ENCODE results near the gene CD151.

Gene CD151

DNA sequence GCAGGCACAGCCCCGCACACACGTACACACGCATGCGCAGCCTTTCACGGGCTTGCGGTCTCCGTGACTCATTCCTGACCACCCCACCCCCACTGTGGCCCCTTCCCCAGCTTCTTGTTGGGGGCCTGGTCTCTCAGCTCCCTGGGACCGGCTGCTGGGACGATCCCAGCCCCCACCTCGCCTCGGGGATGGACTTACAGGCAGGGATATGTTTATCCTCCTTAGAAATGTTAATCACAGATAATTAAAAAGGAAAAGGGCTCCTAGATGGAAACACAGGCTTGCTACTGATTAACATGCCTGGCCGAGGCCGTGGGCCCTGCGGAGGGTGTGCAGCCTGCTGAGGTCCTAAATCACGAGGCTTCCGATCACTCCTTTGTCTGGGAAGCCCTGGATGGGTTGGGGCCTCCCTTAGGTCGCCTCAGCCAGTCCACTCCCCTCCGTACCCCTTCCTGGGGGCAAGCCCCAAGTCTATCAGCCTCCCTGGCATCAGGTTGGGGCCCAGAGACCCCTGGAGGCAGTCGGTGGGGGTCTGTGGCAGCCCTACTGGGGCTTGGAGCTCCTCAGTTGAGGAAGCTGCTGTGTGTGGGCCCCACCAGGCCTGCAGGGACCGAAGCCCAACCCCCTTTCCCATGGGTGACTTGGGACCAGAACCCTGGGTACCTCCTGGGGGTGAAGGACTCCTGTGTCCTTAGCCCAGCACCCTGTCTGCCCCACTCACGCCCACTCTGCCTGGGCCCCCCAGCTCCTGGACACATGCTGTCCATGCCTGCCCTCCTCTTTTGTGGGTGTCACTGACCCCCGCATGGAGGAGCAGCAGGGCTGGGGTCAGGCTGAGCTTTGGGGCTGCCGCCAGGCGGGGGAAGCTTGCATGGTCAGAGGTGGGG, 30.5 kb downstream of the CD151 start:
- H3K27ac ChIP-seq (ENCODE audit: low read depth, low read length) = no peak overlapping the region

DNA sequence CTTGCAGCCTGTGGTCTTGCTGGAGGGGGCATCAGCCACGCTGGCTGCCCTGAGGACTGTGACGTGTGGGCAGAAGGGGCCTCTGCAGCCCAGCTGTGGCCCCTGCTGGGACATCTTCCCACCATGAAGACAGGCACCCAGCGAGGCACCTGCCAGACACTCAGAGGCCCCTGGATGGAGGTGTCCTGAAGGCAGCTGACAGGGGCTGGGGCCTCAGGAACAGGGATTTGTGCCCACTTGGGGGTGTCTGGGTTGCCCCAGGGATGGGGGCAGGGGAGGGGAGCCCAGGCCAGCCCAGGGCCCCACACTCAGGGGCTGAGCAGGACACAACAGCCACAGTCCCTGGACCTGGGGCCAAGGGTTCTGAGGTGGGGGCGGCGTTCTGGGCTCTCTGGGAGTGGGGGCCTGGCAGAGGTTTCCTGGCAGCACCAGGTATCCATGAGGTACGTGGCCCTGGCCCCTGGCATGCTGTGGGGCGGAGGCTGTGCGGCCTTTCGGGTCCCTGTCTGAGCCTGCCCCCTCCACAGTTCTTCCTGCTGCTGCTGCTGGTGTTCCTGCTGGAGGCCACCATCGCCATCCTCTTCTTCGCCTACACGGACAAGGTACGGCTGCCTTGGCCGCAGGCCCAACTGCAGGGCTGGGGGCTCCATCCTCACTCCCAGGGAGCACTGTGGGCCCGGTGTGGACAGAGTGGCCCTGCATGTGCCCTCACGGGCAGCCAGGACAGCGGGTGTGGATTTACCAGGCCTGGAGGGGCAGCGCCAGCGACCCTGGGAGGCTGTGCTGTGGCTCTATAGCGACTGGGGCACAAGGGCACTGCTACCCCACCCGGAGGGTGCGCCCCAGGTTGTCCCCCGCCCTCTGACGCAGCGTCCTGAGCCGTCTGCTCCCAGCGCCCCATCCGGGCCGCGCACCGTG, 31.4 kb downstream of the CD151 start:
- no CpG with 5 or more reads among the region's 31 CpGs for WGBS (ENCODE audit: extremely low coverage, insufficient coverage, low lambda C conversion rate)
- H3K27me3 ChIP-seq (ENCODE audit: insufficient read depth, low read length, poor library complexity) = no peaks in the 10 kb centered on the region
- H2AK5ac ChIP-seq (ENCODE audit: low read length) = no peak overlapping the region
- no peaks in the 10 kb centered on the region for H3K79me1 ChIP-seq (ENCODE audit: low read length)
- no peak overlapping the region for H2BK120ac ChIP-seq (ENCODE audit: low read depth, low read length)
- H3K4ac ChIP-seq (ENCODE audit: low read depth, low read length) = no peak overlapping the region
- H4K5ac ChIP-seq (ENCODE audit: low read length) = no peak overlapping the region
- no peak overlapping the region for H3K9ac ChIP-seq (ENCODE audit: low read length)
- no peak overlapping the region for H3K56ac ChIP-seq (ENCODE audit: low read length)
- no peak overlapping the region for H3K4me3 ChIP-seq (ENCODE audit: low read length)
- no peak overlapping the region for H3K4me2 ChIP-seq (ENCODE audit: low read length)
- H2BK5ac ChIP-seq (ENCODE audit: low read length) = no peak overlapping the region
- no peak overlapping the region for H3K18ac ChIP-seq (ENCODE audit: low read length)
- H3K23ac ChIP-seq (ENCODE audit: low read length) = no peak overlapping the region
- no peaks in the 10 kb centered on the region for H3K4me1 ChIP-seq (ENCODE audit: control insufficient read depth, low read depth, low read length)
- H3K27ac ChIP-seq (ENCODE audit: low read depth, low read length) = no peak overlapping the region
- H3K79me2 ChIP-seq (ENCODE audit: control insufficient read depth, insufficient read depth, low read length) = no peaks in the 10 kb centered on the region
- H4K8ac ChIP-seq (ENCODE audit: low read depth, low read length) = no peak overlapping the region
- DNase-seq = no peak
- H3K36me3 ChIP-seq (ENCODE audit: control insufficient read depth, insufficient read depth, low read length) = no peaks in the 10 kb centered on the region
- H2BK15ac ChIP-seq (replicated peaks; ENCODE audit: low read depth) = no peak overlapping the region

More for the DNA sequence above, 30.5 kb downstream of the CD151 start:
- H3K56ac ChIP-seq (ENCODE audit: low read length) = no peak overlapping the region
- H3K4me3 ChIP-seq (ENCODE audit: low read length) = no peak overlapping the region
- no peaks in the 10 kb centered on the region for H3K4me1 ChIP-seq (ENCODE audit: control insufficient read depth, low read depth, low read length)
- H3K79me2 ChIP-seq (ENCODE audit: control insufficient read depth, insufficient read depth, low read length) = no peaks in the 10 kb centered on the region
- no peak overlapping the region for H2BK5ac ChIP-seq (ENCODE audit: low read length)
- no peak overlapping the region for H4K5ac ChIP-seq (ENCODE audit: low read length)
- no peak overlapping the region for H4K8ac ChIP-seq (ENCODE audit: low read depth, low read length)
- no peaks in the 10 kb centered on the region for H3K79me1 ChIP-seq (ENCODE audit: low read length)
- no peak overlapping the region for H3K18ac ChIP-seq (ENCODE audit: low read length)
- no peak overlapping the region for H3K4ac ChIP-seq (ENCODE audit: low read depth, low read length)
- no peak overlapping the region for H2AK5ac ChIP-seq (ENCODE audit: low read length)
- H3K27me3 ChIP-seq (ENCODE audit: insufficient read depth, low read length, poor library complexity) = no peaks in the 10 kb centered on the region
- no peaks in the 10 kb centered on the region for H3K36me3 ChIP-seq (ENCODE audit: control insufficient read depth, insufficient read depth, low read length)
- DNase-seq = no peak
- WGBS (ENCODE audit: extremely low coverage, insufficient coverage, low lambda C conversion rate) = no CpG with 5 or more reads among the region's 24 CpGs
- no peak overlapping the region for H3K23ac ChIP-seq (ENCODE audit: low read length)
- no peak overlapping the region for H2BK120ac ChIP-seq (ENCODE audit: low read depth, low read length)
- H3K9ac ChIP-seq (ENCODE audit: low read length) = no peak overlapping the region
- no peak overlapping the region for H3K4me2 ChIP-seq (ENCODE audit: low read length)
- no peak overlapping the region for H2BK15ac ChIP-seq (replicated peaks; ENCODE audit: low read depth)

DNA sequence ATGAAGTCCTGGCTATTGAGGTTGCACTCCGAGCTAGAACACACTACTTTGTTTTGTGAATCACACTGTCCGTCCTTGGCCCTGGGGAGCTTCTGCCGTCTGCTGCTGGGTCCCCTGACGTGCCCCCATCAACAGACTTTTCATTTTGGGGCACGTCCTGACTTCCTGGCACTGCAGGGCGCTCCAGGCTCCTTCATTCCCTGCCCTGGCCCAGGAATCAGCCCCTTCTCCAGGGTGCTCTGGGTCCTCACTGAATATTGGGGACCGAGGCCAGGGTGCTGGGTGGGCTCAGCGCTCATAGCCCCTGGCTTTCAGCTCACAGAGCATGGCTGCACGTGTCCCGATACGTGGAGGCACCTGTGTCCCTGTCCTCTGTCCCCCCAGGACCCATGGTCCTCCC, 32.1 kb downstream of the CD151 start:
- no peaks in the 10 kb centered on the region for H3K79me2 ChIP-seq (ENCODE audit: control insufficient read depth, insufficient read depth, low read length)
- no peak overlapping the region for H2BK5ac ChIP-seq (ENCODE audit: low read length)
- no peak overlapping the region for H3K4ac ChIP-seq (ENCODE audit: low read depth, low read length)
- no peak overlapping the region for H2AK5ac ChIP-seq (ENCODE audit: low read length)
- H3K27ac ChIP-seq (ENCODE audit: low read depth, low read length) = no peak overlapping the region
- H3K27me3 ChIP-seq (ENCODE audit: insufficient read depth, low read length, poor library complexity) = no peaks in the 10 kb centered on the region
- no peak overlapping the region for H3K9ac ChIP-seq (ENCODE audit: low read length)
- no peak overlapping the region for H3K23ac ChIP-seq (ENCODE audit: low read length)
- H4K8ac ChIP-seq (ENCODE audit: low read depth, low read length) = no peak overlapping the region
- H2BK120ac ChIP-seq (ENCODE audit: low read depth, low read length) = no peak overlapping the region
- H3K4me2 ChIP-seq (ENCODE audit: low read length) = no peak overlapping the region
- H3K4me3 ChIP-seq (ENCODE audit: low read length) = no peak overlapping the region
- H2BK15ac ChIP-seq (replicated peaks; ENCODE audit: low read depth) = no peak overlapping the region
- H3K79me1 ChIP-seq (ENCODE audit: low read length) = no peaks in the 10 kb centered on the region
- DNase-seq = no peak
- H3K56ac ChIP-seq (ENCODE audit: low read length) = no peak overlapping the region
- no peak overlapping the region for H3K18ac ChIP-seq (ENCODE audit: low read length)
- no CpG with 5 or more reads among the region's 11 CpGs for WGBS (ENCODE audit: extremely low coverage, insufficient coverage, low lambda C conversion rate)
- no peaks in the 10 kb centered on the region for H3K36me3 ChIP-seq (ENCODE audit: control insufficient read depth, insufficient read depth, low read length)
- H3K4me1 ChIP-seq (ENCODE audit: control insufficient read depth, low read depth, low read length) = no peaks in the 10 kb centered on the region
- H4K5ac ChIP-seq (ENCODE audit: low read length) = no peak overlapping the region

DNA sequence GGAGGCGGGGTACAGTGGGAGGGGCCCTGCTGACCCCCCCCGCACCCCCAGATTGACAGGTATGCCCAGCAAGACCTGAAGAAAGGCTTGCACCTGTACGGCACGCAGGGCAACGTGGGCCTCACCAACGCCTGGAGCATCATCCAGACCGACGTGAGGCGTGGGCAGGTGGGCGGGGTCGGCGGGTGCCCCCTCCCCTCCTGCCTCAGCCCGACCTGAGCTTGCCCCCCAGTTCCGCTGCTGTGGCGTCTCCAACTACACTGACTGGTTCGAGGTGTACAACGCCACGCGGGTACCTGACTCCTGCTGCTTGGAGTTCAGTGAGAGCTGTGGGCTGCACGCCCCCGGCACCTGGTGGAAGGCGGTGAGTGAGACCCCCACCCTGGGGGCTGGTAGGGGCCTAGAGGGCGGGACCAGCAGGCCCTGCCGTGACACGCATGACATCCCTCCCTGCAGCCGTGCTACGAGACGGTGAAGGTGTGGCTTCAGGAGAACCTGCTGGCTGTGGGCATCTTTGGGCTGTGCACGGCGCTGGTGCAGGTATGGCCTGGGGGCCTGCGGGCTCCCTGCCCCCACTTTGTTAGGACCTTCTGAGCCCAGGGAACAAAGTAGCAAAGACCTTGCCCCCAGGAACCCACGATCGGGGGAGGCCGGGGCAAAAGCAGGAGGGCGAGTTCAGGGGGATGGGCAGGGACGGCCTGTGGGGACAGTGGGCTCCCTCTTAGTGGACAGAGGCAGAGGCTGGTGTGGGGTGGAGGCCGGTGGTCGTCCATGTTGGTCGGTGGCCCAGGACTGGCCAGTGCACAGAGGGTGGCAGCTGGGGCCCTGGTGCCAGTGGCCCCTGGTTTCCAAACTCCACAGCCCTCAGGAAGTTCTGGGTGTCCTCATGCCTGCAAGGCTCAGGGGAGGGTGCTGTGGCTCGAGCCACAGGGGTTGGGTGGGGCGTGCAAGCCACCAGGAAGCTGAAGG, 33.0 kb downstream of the CD151 start:
- Histone ChIP-seq H2BK120ac (ENCODE audit: low read depth, low read length) (no peak overlapping the region), H3K9ac (ENCODE audit: low read length) (no peak overlapping the region), H4K5ac (ENCODE audit: low read length) (no peak overlapping the region), H3K23ac (ENCODE audit: low read length) (no peak overlapping the region), H3K4ac (ENCODE audit: low read depth, low read length) (no peak overlapping the region), H2AK5ac (ENCODE audit: low read length) (no peak overlapping the region), H3K27ac (ENCODE audit: low read depth, low read length) (no peak overlapping the region), H3K4me2 (ENCODE audit: low read length) (no peak overlapping the region), H2BK5ac (ENCODE audit: low read length) (no peak overlapping the region), H3K4me3 (ENCODE audit: low read length) (no peak overlapping the region), H3K27me3 (ENCODE audit: insufficient read depth, low read length, poor library complexity) (no peaks in the 10 kb centered on the region), H2BK15ac (replicated peaks; ENCODE audit: low read depth) (no peak overlapping the region), H4K8ac (ENCODE audit: low read depth, low read length) (no peak overlapping the region), H3K4me1 (ENCODE audit: control insufficient read depth, low read depth, low read length) (no peaks in the 10 kb centered on the region), H3K18ac (ENCODE audit: low read length) (no peak overlapping the region), H3K36me3 (ENCODE audit: control insufficient read depth, insufficient read depth, low read length) (no peaks in the 10 kb centered on the region), H3K56ac (ENCODE audit: low read length) (no peak overlapping the region), H3K79me2 (ENCODE audit: control insufficient read depth, insufficient read depth, low read length) (no peaks in the 10 kb centered on the region), H3K79me1 (ENCODE audit: low read length) (no peaks in the 10 kb centered on the region)
- DNase-seq = no peak
- no CpG with 5 or more reads among the region's 41 CpGs for WGBS (ENCODE audit: extremely low coverage, insufficient coverage, low lambda C conversion rate)

DNA sequence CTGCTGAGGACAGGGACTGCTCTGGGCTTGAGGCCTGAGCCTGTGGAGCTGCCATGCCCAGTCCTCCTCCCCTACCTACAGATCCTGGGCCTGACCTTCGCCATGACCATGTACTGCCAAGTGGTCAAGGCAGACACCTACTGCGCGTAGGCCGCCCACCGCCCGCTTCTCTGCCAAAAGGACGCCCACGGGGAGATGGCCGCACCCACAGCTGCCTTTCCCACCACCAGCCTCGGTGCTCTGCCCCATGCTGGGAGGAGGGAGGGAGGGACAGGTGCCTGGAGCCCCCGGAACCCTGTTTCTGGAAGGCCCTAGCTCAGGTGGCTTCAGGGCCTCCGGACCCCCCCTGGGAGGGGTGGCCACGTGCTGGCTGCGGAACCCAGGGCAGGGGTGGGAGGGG, 33.7 kb downstream of the CD151 start:
- Histone ChIP-seq H4K8ac (ENCODE audit: low read depth, low read length) (no peak overlapping the region), H3K27me3 (ENCODE audit: insufficient read depth, low read length, poor library complexity) (no peaks in the 10 kb centered on the region), H3K4ac (ENCODE audit: low read depth, low read length) (no peak overlapping the region), H2BK120ac (ENCODE audit: low read depth, low read length) (no peak overlapping the region), H3K4me2 (ENCODE audit: low read length) (no peak overlapping the region), H2AK5ac (ENCODE audit: low read length) (no peak overlapping the region), H2BK5ac (ENCODE audit: low read length) (no peak overlapping the region), H4K5ac (ENCODE audit: low read length) (no peak overlapping the region), H2BK15ac (replicated peaks; ENCODE audit: low read depth) (no peak overlapping the region), H3K23ac (ENCODE audit: low read length) (no peak overlapping the region), H3K56ac (ENCODE audit: low read length) (no peak overlapping the region), H3K18ac (ENCODE audit: low read length) (no peak overlapping the region), H3K4me3 (ENCODE audit: low read length) (no peak overlapping the region), H3K79me1 (ENCODE audit: low read length) (no peaks in the 10 kb centered on the region), H3K79me2 (ENCODE audit: control insufficient read depth, insufficient read depth, low read length) (no peaks in the 10 kb centered on the region), H3K4me1 (ENCODE audit: control insufficient read depth, low read depth, low read length) (no peaks in the 10 kb centered on the region), H3K9ac (ENCODE audit: low read length) (no peak overlapping the region), H3K36me3 (ENCODE audit: control insufficient read depth, insufficient read depth, low read length) (no peaks in the 10 kb centered on the region), H3K27ac (ENCODE audit: low read depth, low read length) (no peak overlapping the region)
- no peak for DNase-seq
- no CpG with 5 or more reads among the region's 14 CpGs for WGBS (ENCODE audit: extremely low coverage, insufficient coverage, low lambda C conversion rate)

Data from mesendoderm (in vitro differentiated cells).